Measurements from ENCODE around the gene CMTR1. TPM values are rescaled to one million over a fixed set of nuclear protein-coding genes. Genes with fewer than 3 reads are reported as not detected.
A peak's percentile ranks its signal among the peaks of the same experiment; 100 is the strongest.

CMTR1 gene
- total and polyA plus RNA-seq, 2 of the 13 experiments (the other 11 are each of a cell fraction or from before 2014, with no cell fraction given): 19.7 to 55.2 TPM

GRCh38 chr6:37396571-37397180 is 36.3 kb upstream of the CMTR1 start:
- DNase-seq (ENCODE audit: low spot score) (no peak), FAIRE-seq (no peak), ATAC-seq (peak; percentile 29)
- no peak overlapping the region for H2AFZ ChIP-seq (ENCODE audit: low read length)
- in situ Hi-C loops (cut with HindIII; ENCODE audit: extremely low pct_ligation_motif_present, low pct_unique_long_range_greater_than_20kb) (no loop called here), intact Hi-C loops (cut with micrococcal nuclease; ENCODE audit: unreplicated experiment) (no loop called here)
- BruUV-seq (replicated peaks): no TSS peak
- H3K27me3 ChIP-seq (ENCODE audit: control insufficient read depth in 1 of 2, insufficient read depth in 2 of 2, low read length in 2 of 2): peaks cover 0 to 4% of the 10 kb centered on the region in 2 experiments; a peak in 1 of 5 replicates
- peaks cover 0 to 8% of the 10 kb centered on the region in 2 experiments; a peak in 2 of 5 replicates for H3K36me3 ChIP-seq (replicated peaks in 1 of 2; ENCODE audit: control insufficient read depth in 1 of 2, insufficient read depth in 2 of 2, low read length in 2 of 2)
- no peaks in the 10 kb centered on the region for H3K4me1 ChIP-seq (ENCODE audit: insufficient read depth, low read length)
- TF ChIP-seq ZNF263 (CRISPR knock-in tag; IDR thresholded peaks at IDR 0.05) (no peak), ZNF337 (CRISPR knock-in tag; IDR thresholded peaks at IDR 0.05; ENCODE audit: borderline replicate concordance, low read depth) (no peak), RARA (CRISPR knock-in tag; IDR thresholded peaks at IDR 0.05) (no peak), ZNF691 (CRISPR knock-in tag; IDR thresholded peaks at IDR 0.05; ENCODE audit: borderline replicate concordance, low read depth) (no peak), SMC3 (IDR thresholded peaks at IDR 0.05; ENCODE audit: low read length) (no peak), KDM5A (IDR thresholded peaks at IDR 0.05; ENCODE audit: borderline replicate concordance, low read length) (no peak), ZNF18 (CRISPR knock-in tag; IDR thresholded peaks at IDR 0.05; ENCODE audit: insufficient replicate concordance) (no peak), NR2F1 (CRISPR knock-in tag; IDR thresholded peaks at IDR 0.05) (no peak), ZNF430 (CRISPR knock-in tag; IDR thresholded peaks at IDR 0.05) (no peak), MEF2D (CRISPR knock-in tag; IDR thresholded peaks at IDR 0.05) (no peak), RFX5 (IDR thresholded peaks at IDR 0.05; ENCODE audit: low read depth, low read length) (no peak), GTF3A (CRISPR knock-in tag; conservative IDR thresholded peaks at IDR 0.05) (no peak), HIVEP1 (CRISPR knock-in tag; IDR thresholded peaks at IDR 0.05) (no peak), HNF1B (CRISPR knock-in tag; IDR thresholded peaks at IDR 0.05) (no peak), CBX1 (IDR thresholded peaks at IDR 0.05; ENCODE audit: low read depth) (no peak), CBX2 (IDR thresholded peaks at IDR 0.05; ENCODE audit: low read depth, low read length) (no peak), CBX2 (CRISPR knock-in tag; IDR thresholded peaks at IDR 0.05; ENCODE audit: low read depth) (no peak), ZNF432 (CRISPR knock-in tag; IDR thresholded peaks at IDR 0.05; ENCODE audit: borderline replicate concordance) (no peak), ZNF44 (CRISPR knock-in tag; IDR thresholded peaks at IDR 0.05) (no peak)
- POLR2A ChIA-PET: no interaction called here
- CTCF ChIA-PET (ENCODE audit: low intra/inter-chr PET ratio, low total read pairs): no interaction called here
- no peak overlapping the region for H3K4me2 ChIP-seq (ENCODE audit: low read depth, low read length)
- no peak overlapping the region for H3K4me3 ChIP-seq (replicated peaks in 1 of 3; ENCODE audit: insufficient read depth in 1 of 3, low read depth in 2 of 3, low read length in 3 of 3)
- H3K27ac ChIP-seq (ENCODE audit: extremely low read length, insufficient read depth, low read length): no peak overlapping the region
- H3K9ac ChIP-seq (ENCODE audit: insufficient read depth, low read depth, low read length): no peak overlapping the region
- 82% methylated on average over 4 of the region's 4 CpGs for WGBS (ENCODE audit: low lambda C conversion rate)
- H3K9me3 ChIP-seq (ENCODE audit: low read length): no peaks in the 10 kb centered on the region
- H3K79me2 ChIP-seq (ENCODE audit: insufficient read depth, low read length): no peaks in the 10 kb centered on the region
- no peaks in the 10 kb centered on the region for H4K20me1 ChIP-seq (ENCODE audit: insufficient read depth, low read length)

Data from HepG2 (cell line).